Uterus (tissue), 4 donors: ENCODE data around the gene PDAP1. TPM values are rescaled to one million over a fixed set of nuclear protein-coding genes. Genes with fewer than 3 reads are reported as not detected.

ENCODE experiments used
- DNase-seq, 2 donors: peaks; one replicate each; pipeline ENCODE4 v3.0.0-alpha.2; 2019 to 2020
- H3K27ac ChIP-seq, 2 donors: fragments of 200-600 bp; sonication (generic); 1 replicate in 1 of 2; 2 replicates in 1 of 2; pipeline ENCODE4 v1.5.1; 2016 to 2018
- H3K27me3 ChIP-seq, 2 donors: fragments of 200-600 bp; sonication (generic); one replicate each; pipeline ENCODE4 v1.5.1; 2018 to 2019; ENCODE audit warnings: control low read depth in 1 of 2
- H3K36me3 ChIP-seq, 2 donors: fragments of 200-600 bp; sonication (generic); one replicate each; pipeline ENCODE4 v1.5.1; 2019; ENCODE audit warnings: control low read depth in 1 of 2
- H3K4me1 ChIP-seq, 2 donors: fragments of 200-600 bp; sonication (generic); one replicate each; pipeline ENCODE4 v1.5.1; 2018 to 2019; ENCODE audit warnings: control low read depth in 1 of 2
- H3K4me3 ChIP-seq, 2 donors: fragments of 200-600 bp; sonication (generic); 1 replicate in 1 of 2; 2 replicates in 1 of 2; pipeline ENCODE4 v1.5.1; 2018 to 2019; ENCODE audit warnings: mild to moderate bottlenecking in 1 of 2
- H3K9me3 ChIP-seq, 2 donors: fragments of 200-600 bp; sonication (generic); one replicate each; pipeline ENCODE4 v1.5.1; 2019; ENCODE audit warnings: control low read depth in 1 of 2
- CTCF ChIP-seq, 4 experiments: fragments of 200-600 bp in 2 of 4; fragments of 450-650 bp in 2 of 4; sonication (generic) in 2 of 4; IDR thresholded peaks; one replicate each; pipeline ENCODE4 v1.5.1; 2016 to 2019; ENCODE audit warnings: antibody characterized with exemption in 4 of 4, mild to moderate bottlenecking in 2 of 4, moderate library complexity in 1 of 4
- POLR2A ChIP-seq, 2 donors: fragments of 450-650 bp; IDR thresholded peaks; one replicate each; pipeline ENCODE4 v1.6.1; 2016; ENCODE audit warnings: antibody characterized with exemption in 2 of 2, mild to moderate bottlenecking in 1 of 2, moderate library complexity in 1 of 2
- intact Hi-C: fragments of 100-400 bp; cut with DNase I; formaldehyde crosslinking; loops from one replicate; pipeline ENCODE4 v1.15.1; 2023; ENCODE audit warnings: low total_unique reads
- total RNA-seq, 4 donors: library from RNA; depleted of rRNA in 3 of 4; stranded (reverse); fragments of >200 nt in 3 of 4; gene quantifications; one replicate each; pipeline versions ENCODE4 v1.1.0 to v1.2.4, GENCODE V29; 2014 to 2023
- donor health status: DM: yes; HTN: yes; CAD: no.

PDAP1 gene
- total RNA-seq, 4 donors from 2014 or later = 39.9 to 185 (median 72.1) TPM

GRCh38 chr7:99386584-99387238, 21.7 kb downstream of the PDAP1 start:
- no peak for DNase-seq
- TF ChIP-seq POLR2A (IDR thresholded peaks at IDR 0.05) = no peak
- TF ChIP-seq CTCF (IDR thresholded peaks at IDR 0.05) = peak in 1 of 4 experiments; percentile 19
- Histone ChIP-seq H3K9me3 (no peaks in the 10 kb centered on the region), H3K4me3 (no peak overlapping the region), H3K27me3 (no peaks in the 10 kb centered on the region), H3K36me3 (no peaks in the 10 kb centered on the region), H3K4me1 (no peaks in the 10 kb centered on the region), H3K27ac (no peak overlapping the region)
- intact Hi-C loops = no loop called here

GRCh38 chr7:99385564-99385963, 22.8 kb downstream of the PDAP1 start:
- no peak overlapping the region for H3K4me3 ChIP-seq
- no peaks in the 10 kb centered on the region for H3K9me3 ChIP-seq
- intact Hi-C loops = no loop called here
- TF ChIP-seq POLR2A (IDR thresholded peaks at IDR 0.05) (no peak), CTCF (IDR thresholded peaks at IDR 0.05) (no peak)
- H3K4me1 ChIP-seq = peaks cover 0 to 3% of the 10 kb centered on the region in 2 donors
- H3K27ac ChIP-seq = no peak overlapping the region
- no peaks in the 10 kb centered on the region for H3K36me3 ChIP-seq
- no peaks in the 10 kb centered on the region for H3K27me3 ChIP-seq
- no peak for DNase-seq

- Histone ChIP-seq H3K36me3 (no peaks in the 10 kb centered on the region), H3K4me1 (peaks cover 0 to 3% of the 10 kb centered on the region in 2 donors), H3K4me3 (no peak overlapping the region), H3K9me3 (no peaks in the 10 kb centered on the region), H3K27ac (no peak overlapping the region), H3K27me3 (no peaks in the 10 kb centered on the region)
- TF ChIP-seq POLR2A (IDR thresholded peaks at IDR 0.05) (no peak), CTCF (IDR thresholded peaks at IDR 0.05) (no peak)
- DNase-seq = no peak
- intact Hi-C loops = no loop called here
Measured at GRCh38 chr7:99384523-99384922, 23.9 kb downstream of the PDAP1 start.

GRCh38 chr7:99383791-99384370, 24.5 kb downstream of the PDAP1 start:
- H3K27me3 ChIP-seq = no peaks in the 10 kb centered on the region
- H3K4me3 ChIP-seq = no peak overlapping the region
- DNase-seq = no peak
- no peak for TF ChIP-seq POLR2A (IDR thresholded peaks at IDR 0.05)
- TF ChIP-seq CTCF (IDR thresholded peaks at IDR 0.05) = no peak
- no peaks in the 10 kb centered on the region for H3K9me3 ChIP-seq
- no peaks in the 10 kb centered on the region for H3K36me3 ChIP-seq
- H3K27ac ChIP-seq = no peak overlapping the region
- peaks cover 0 to 7% of the 10 kb centered on the region in 2 donors for H3K4me1 ChIP-seq
- intact Hi-C loops = no loop called here

GRCh38 chr7:99383203-99383602, 25.2 kb downstream of the PDAP1 start:
- no peak overlapping the region for H3K27ac ChIP-seq
- TF ChIP-seq POLR2A (IDR thresholded peaks at IDR 0.05) (no peak), CTCF (IDR thresholded peaks at IDR 0.05) (no peak)
- intact Hi-C loops = no loop called here
- DNase-seq = no peak
- peaks cover 0 to 9% of the 10 kb centered on the region in 2 donors for H3K4me1 ChIP-seq
- no peak overlapping the region for H3K4me3 ChIP-seq
- no peaks in the 10 kb centered on the region for H3K9me3 ChIP-seq
- H3K27me3 ChIP-seq = no peaks in the 10 kb centered on the region
- H3K36me3 ChIP-seq = no peaks in the 10 kb centered on the region
